Endothelial cell of umbilical vein (primary cell): ENCODE results near the gene PEX16.

Experiments used
- EZH2 ChIP-seq: IDR thresholded peaks from 2 replicates; pipeline ENCODE4 v1.6.1; 2012; ENCODE audit warnings: borderline replicate concordance, low read depth, mild to moderate bottlenecking, moderate library complexity, low read length, inconsistent platforms; ENCODE audit not compliant: severe bottlenecking
- FOS ChIP-seq: IDR thresholded peaks from 2 replicates; pipeline ENCODE4 v1.6.1; 2011; ENCODE audit warnings: mild to moderate bottlenecking, low read length, moderate library complexity, borderline replicate concordance; ENCODE audit not compliant: insufficient read depth
- GATA2 ChIP-seq: IDR thresholded peaks from 2 replicates; pipeline ENCODE4 v1.7.0; 2011; ENCODE audit warnings: low read depth, mild to moderate bottlenecking, moderate library complexity, mixed read lengths, low read length; ENCODE audit not compliant: insufficient read length, insufficient read depth
- JUN ChIP-seq: IDR thresholded peaks from 2 replicates; pipeline ENCODE4 v1.6.1; 2011; ENCODE audit warnings: borderline replicate concordance, low read depth; ENCODE audit not compliant: insufficient read length, insufficient read depth
- MYC ChIP-seq: IDR thresholded peaks from one replicate; pipeline ENCODE4 v1.6.1; 2011; ENCODE audit warnings: mild to moderate bottlenecking, low read depth, low read length
- POLR2A ChIP-seq: IDR thresholded peaks from 2 replicates; pipeline ENCODE4 v1.6.1; 2012; ENCODE audit warnings: low read depth, mild to moderate bottlenecking, control low read depth, low read length
- POLR2AphosphoS5 ChIP-seq: IDR thresholded peaks from 2 replicates; pipeline ENCODE4 v1.6.1; 2012; ENCODE audit warnings: low read depth, mild to moderate bottlenecking, control low read depth, low read length, moderate library complexity; ENCODE audit not compliant: insufficient read depth
- TF ChIP-seq, protein P1 (sequence below), 2 donors: IDR thresholded peaks; 1 replicate in 1 of 2; 2 replicates in 1 of 2; pipeline ENCODE4 v1.5.1; 2011; ENCODE audit warnings: low read length in 2 of 2, mild to moderate bottlenecking in 2 of 2, moderate library complexity in 2 of 2, control low read depth in 1 of 2, inconsistent platforms in 1 of 2, low read depth in 1 of 2; ENCODE audit not compliant: insufficient read depth in 1 of 2; ENCODE audit errors: extremely low read depth in 1 of 2
- TF ChIP-seq, protein P2 (sequence below): IDR thresholded peaks from 2 replicates; pipeline ENCODE4 v1.6.1; 2011; ENCODE audit not compliant: insufficient read depth, insufficient read length

DNA sequence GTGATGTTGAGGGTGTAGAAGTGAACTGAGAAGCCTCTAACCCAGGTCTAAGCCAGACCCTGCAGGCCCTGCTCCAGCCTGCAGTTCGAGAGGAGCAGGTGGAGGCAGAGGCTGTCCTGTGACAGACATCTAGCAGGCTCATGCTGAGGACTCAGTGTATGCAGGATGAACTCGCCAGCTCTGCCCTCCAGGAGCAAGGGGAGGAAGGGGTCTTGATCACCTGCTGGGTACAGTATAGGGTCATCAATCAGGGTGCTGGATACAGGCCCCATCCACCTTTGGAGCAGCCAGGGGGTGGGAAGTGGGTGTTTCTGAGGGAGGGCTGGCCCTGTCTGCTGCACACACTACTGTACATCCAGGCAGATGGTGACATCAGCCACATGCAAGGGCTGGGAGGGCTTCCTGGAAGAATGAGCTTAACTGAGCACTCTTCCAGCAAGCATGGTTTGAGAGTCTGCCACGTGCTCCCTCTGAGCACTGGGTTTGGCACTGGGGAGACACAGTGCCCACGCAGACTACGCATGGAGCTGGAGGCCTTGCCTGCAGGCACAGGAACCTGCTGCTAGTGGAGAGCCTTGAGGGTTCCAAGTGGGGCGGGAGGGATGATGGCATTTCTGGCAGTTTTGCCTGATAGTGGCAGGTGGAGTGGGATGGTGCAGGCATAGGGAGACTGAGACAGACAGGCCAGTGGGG, 23.0 kb downstream of the PEX16 start:
- TF ChIP-seq EZH2 = no peak
- TF ChIP-seq, protein P1, sequence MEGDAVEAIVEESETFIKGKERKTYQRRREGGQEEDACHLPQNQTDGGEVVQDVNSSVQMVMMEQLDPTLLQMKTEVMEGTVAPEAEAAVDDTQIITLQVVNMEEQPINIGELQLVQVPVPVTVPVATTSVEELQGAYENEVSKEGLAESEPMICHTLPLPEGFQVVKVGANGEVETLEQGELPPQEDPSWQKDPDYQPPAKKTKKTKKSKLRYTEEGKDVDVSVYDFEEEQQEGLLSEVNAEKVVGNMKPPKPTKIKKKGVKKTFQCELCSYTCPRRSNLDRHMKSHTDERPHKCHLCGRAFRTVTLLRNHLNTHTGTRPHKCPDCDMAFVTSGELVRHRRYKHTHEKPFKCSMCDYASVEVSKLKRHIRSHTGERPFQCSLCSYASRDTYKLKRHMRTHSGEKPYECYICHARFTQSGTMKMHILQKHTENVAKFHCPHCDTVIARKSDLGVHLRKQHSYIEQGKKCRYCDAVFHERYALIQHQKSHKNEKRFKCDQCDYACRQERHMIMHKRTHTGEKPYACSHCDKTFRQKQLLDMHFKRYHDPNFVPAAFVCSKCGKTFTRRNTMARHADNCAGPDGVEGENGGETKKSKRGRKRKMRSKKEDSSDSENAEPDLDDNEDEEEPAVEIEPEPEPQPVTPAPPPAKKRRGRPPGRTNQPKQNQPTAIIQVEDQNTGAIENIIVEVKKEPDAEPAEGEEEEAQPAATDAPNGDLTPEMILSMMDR (IDR thresholded peaks at IDR 0.05; ENCODE audit: extremely low read depth in 1 of 2, insufficient read depth in 1 of 2, low read depth in 1 of 2, low read length in 2 of 2) = no peak
- TF ChIP-seq POLR2AphosphoS5 = no peak
- no peak for TF ChIP-seq MYC
- TF ChIP-seq, protein P2, sequence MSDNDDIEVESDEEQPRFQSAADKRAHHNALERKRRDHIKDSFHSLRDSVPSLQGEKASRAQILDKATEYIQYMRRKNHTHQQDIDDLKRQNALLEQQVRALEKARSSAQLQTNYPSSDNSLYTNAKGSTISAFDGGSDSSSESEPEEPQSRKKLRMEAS = no peak
- TF ChIP-seq POLR2A = no peak
- no peak for TF ChIP-seq FOS
- no peak for TF ChIP-seq GATA2
- TF ChIP-seq JUN = no peak
